HAP-1 (cell line): ENCODE measurements around the gene S100A3.
"Not testable (repeated sequence)": the region's sequence is repeated elsewhere in the genome, so short reads cannot be mapped to it uniquely, and the experiment has no call there.

Source experiments
- DNase-seq, 2 experiments: peaks; one replicate each; pipeline ENCODE4 v3.0.0-alpha.2; 2016 to 2020; ENCODE audit warnings: low spot score in 2 of 2
- H3K27me3 ChIP-seq: fragments of 250-450 bp; sonication (Bioruptor Pico); 2 replicates; pipeline ENCODE4 v1.5.1; 2020; ENCODE audit warnings: low read depth, mild to moderate bottlenecking, moderate library complexity
- H3K36me3 ChIP-seq: fragments of 250-450 bp; sonication (Bioruptor Pico); replicated peaks from 2 replicates; pipeline ENCODE4 v1.5.1; 2020; ENCODE audit warnings: mild to moderate bottlenecking
- H3K4me1 ChIP-seq: fragments of 250-450 bp; sonication (Bioruptor Pico); 2 replicates; pipeline ENCODE4 v1.5.1; 2020; ENCODE audit warnings: mild to moderate bottlenecking
- H3K4me3 ChIP-seq: fragments of 250-450 bp; sonication (Bioruptor Pico); 2 replicates; pipeline ENCODE4 v1.5.1; 2020; ENCODE audit warnings: mild to moderate bottlenecking, moderate library complexity
- H3K9me3 ChIP-seq: fragments of 250-450 bp; sonication (Bioruptor Pico); 2 replicates; pipeline ENCODE4 v1.5.1; 2020; ENCODE audit warnings: mild to moderate bottlenecking, moderate library complexity
- in situ Hi-C: fragments of 300-500 bp; cut with MboI; formaldehyde crosslinking; loops from 3 replicates; pipeline ENCODE4 v1.14.3; 2020; ENCODE audit warnings: low sequenced_read_pairs, inconsistent platforms, mixed read lengths

S100A3 gene

GRCh38 chr1:153548722-153549688 is at the start of gene S100A3:
Gene S100A3 (minus strand): TSS chr1:153549258. CDS start chr1:153548485, 773 bp downstream.
- no peak for DNase-seq
- H3K4me1 ChIP-seq: peaks cover 11% of the 10 kb centered on the region
- no peaks in the 10 kb centered on the region for H3K36me3 ChIP-seq
- H3K9me3 ChIP-seq: no peaks in the 10 kb centered on the region
- no peaks in the 10 kb centered on the region for H3K27me3 ChIP-seq
- in situ Hi-C loops: no loop called here
- H3K4me3 ChIP-seq: no peak within 1 kb of the TSS

- Histone ChIP-seq H3K4me1 (no peaks in the 10 kb centered on the region), H3K4me3 (no peak overlapping the region), H3K36me3 (no peaks in the 10 kb centered on the region), H3K9me3 (no peaks in the 10 kb centered on the region), H3K27me3 (no peaks in the 10 kb centered on the region)
- no peak for DNase-seq
- in situ Hi-C loops: no loop called here
Observed at GRCh38 chr1:153598309-153599172, 49.5 kb upstream of the S100A3 start.

GRCh38 chr1:153597206-153597605 is 48.1 kb upstream of the S100A3 start:
- H3K9me3 ChIP-seq: no peaks in the 10 kb centered on the region
- no peak for DNase-seq
- in situ Hi-C loops: no loop called here
- H3K27me3 ChIP-seq: no peaks in the 10 kb centered on the region
- H3K36me3 ChIP-seq: no peaks in the 10 kb centered on the region
- peaks cover 3% of the 10 kb centered on the region; the same call in 1 of the 2 replicates for H3K4me1 ChIP-seq
- H3K4me3 ChIP-seq: no peak overlapping the region

GRCh38 chr1:153592748-153593147 is 43.7 kb upstream of the S100A3 start:
- Histone ChIP-seq H3K4me3 (no peak overlapping the region), H3K27me3 (no peaks in the 10 kb centered on the region), H3K4me1 (peaks cover 3% of the 10 kb centered on the region; the same call in 1 of the 2 replicates), H3K36me3 (no peaks in the 10 kb centered on the region), H3K9me3 (no peaks in the 10 kb centered on the region)
- in situ Hi-C loops: no loop called here
- DNase-seq: no peak

GRCh38 chr1:153588482-153588881 is 39.4 kb upstream of the S100A3 start:
- H3K27me3 ChIP-seq: no peaks in the 10 kb centered on the region

GRCh38 chr1:153588033-153588432 is 39.0 kb upstream of the S100A3 start:
- H3K27me3 ChIP-seq, in situ Hi-C loops, H3K4me1 ChIP-seq, H3K36me3 ChIP-seq, H3K9me3 ChIP-seq, DNase-seq, H3K4me3 ChIP-seq: not testable (repeated sequence)

More at GRCh38 chr1:153588482-153588881, 39.4 kb upstream of the S100A3 start:
- Histone ChIP-seq H3K4me1 (peaks cover 3% of the 10 kb centered on the region; the same call in 1 of the 2 replicates), H3K9me3 (no peaks in the 10 kb centered on the region), H3K4me3 (no peak overlapping the region), H3K36me3 (no peaks in the 10 kb centered on the region)
- DNase-seq: no peak
- in situ Hi-C loops: no loop called here

GRCh38 chr1:153587314-153587713 is 38.3 kb upstream of the S100A3 start:
- Histone ChIP-seq H3K27me3 (no peaks in the 10 kb centered on the region), H3K9me3 (no peaks in the 10 kb centered on the region), H3K4me1 (no peaks in the 10 kb centered on the region), H3K36me3 (no peaks in the 10 kb centered on the region), H3K4me3 (no peak overlapping the region)
- DNase-seq: no peak
- in situ Hi-C loops: no loop called here

- in situ Hi-C loops: no loop called here
- DNase-seq: no peak
- no peaks in the 10 kb centered on the region for H3K9me3 ChIP-seq
- H3K4me1 ChIP-seq: no peaks in the 10 kb centered on the region
- no peaks in the 10 kb centered on the region for H3K36me3 ChIP-seq
- no peak overlapping the region for H3K4me3 ChIP-seq
- no peaks in the 10 kb centered on the region for H3K27me3 ChIP-seq
Observed at GRCh38 chr1:153586347-153586746, 37.3 kb upstream of the S100A3 start.

GRCh38 chr1:153585006-153585405 is 35.9 kb upstream of the S100A3 start:
- in situ Hi-C loops: no loop called here
- DNase-seq: no peak
- no peak overlapping the region for H3K4me3 ChIP-seq
- no peaks in the 10 kb centered on the region for H3K9me3 ChIP-seq
- no peaks in the 10 kb centered on the region for H3K27me3 ChIP-seq
- no peaks in the 10 kb centered on the region for H3K36me3 ChIP-seq
- no peaks in the 10 kb centered on the region for H3K4me1 ChIP-seq

GRCh38 chr1:153583976-153584375 is 34.9 kb upstream of the S100A3 start:
- no peak for DNase-seq
- Histone ChIP-seq H3K27me3 (no peaks in the 10 kb centered on the region), H3K9me3 (no peaks in the 10 kb centered on the region), H3K4me3 (no peak overlapping the region), H3K4me1 (no peaks in the 10 kb centered on the region), H3K36me3 (no peaks in the 10 kb centered on the region)
- in situ Hi-C loops: no loop called here

- DNase-seq, H3K36me3 ChIP-seq, H3K27me3 ChIP-seq, H3K4me3 ChIP-seq, H3K4me1 ChIP-seq, H3K9me3 ChIP-seq, in situ Hi-C loops: not testable (repeated sequence)
Observed at GRCh38 chr1:153583514-153583913, 34.5 kb upstream of the S100A3 start.

- H3K27me3 ChIP-seq, H3K36me3 ChIP-seq, H3K4me3 ChIP-seq, H3K9me3 ChIP-seq, in situ Hi-C loops, DNase-seq: not testable (repeated sequence)
- H3K4me1 ChIP-seq: peaks cover 10% of the 10 kb centered on the region
Observed at GRCh38 chr1:153582836-153583235, 33.8 kb upstream of the S100A3 start.

GRCh38 chr1:153578936-153579335 is 29.9 kb upstream of the S100A3 start:
- Histone ChIP-seq H3K4me1 (peaks cover 14% of the 10 kb centered on the region), H3K27me3 (no peaks in the 10 kb centered on the region), H3K4me3 (no peak overlapping the region), H3K36me3 (no peaks in the 10 kb centered on the region), H3K9me3 (no peaks in the 10 kb centered on the region; the same call in 1 of the 2 replicates)
- in situ Hi-C loops: no loop called here
- DNase-seq: no peak

GRCh38 chr1:153578490-153578889 is 29.4 kb upstream of the S100A3 start:
- H3K4me1 ChIP-seq: peaks cover 14% of the 10 kb centered on the region
- H3K36me3 ChIP-seq: no peaks in the 10 kb centered on the region
- no peaks in the 10 kb centered on the region; the same call in 1 of the 2 replicates for H3K9me3 ChIP-seq
- DNase-seq: no peak
- no peak overlapping the region for H3K4me3 ChIP-seq
- H3K27me3 ChIP-seq: no peaks in the 10 kb centered on the region
- in situ Hi-C loops: no loop called here
